AG09319 (cell line): ENCODE results near the gene XAF1.

ENCODE experiments used
- DNase-seq: peaks from one replicate; pipeline ENCODE4 v3.0.0-alpha.2; 2010; ENCODE audit warnings: low read depth; ENCODE audit errors: extremely low read depth
- CTCF ChIP-seq: IDR thresholded peaks from 2 replicates; pipeline ENCODE4 v1.5.1; 2011; ENCODE audit warnings: low read depth, mild to moderate bottlenecking, inconsistent platforms, low read length, moderate library complexity

XAF1 gene

GRCh38 chr17:6755731-6756184 is at the start of gene XAF1:
Gene XAF1, plus strand, starts transcription at chr17:6756046. Its CDS starts 33 bp downstream, at chr17:6756079.
- TF ChIP-seq CTCF, result no peak
- DNase-seq, result peak; percentile 34

GRCh38 chr17:6706499-6706898 is 49.3 kb upstream of the XAF1 start:
- TF ChIP-seq CTCF, result no peak
- DNase-seq, result no peak

- no peak for TF ChIP-seq CTCF
Observed at GRCh38 chr17:6706996-6707395, 48.9 kb upstream of the XAF1 start.

GRCh38 chr17:6708357-6708961 is 47.4 kb upstream of the XAF1 start:
- TF ChIP-seq CTCF, result no peak
- no peak for DNase-seq

More at GRCh38 chr17:6706996-6707395, 48.9 kb upstream of the XAF1 start:
- no peak for DNase-seq

- DNase-seq, result no peak
- TF ChIP-seq CTCF, result no peak
Observed at GRCh38 chr17:6710317-6710716, 45.5 kb upstream of the XAF1 start.

GRCh38 chr17:6711081-6711674 is 44.7 kb upstream of the XAF1 start:
- TF ChIP-seq CTCF, result no peak
- no peak for DNase-seq

- TF ChIP-seq CTCF, result no peak
- DNase-seq, result no peak
Observed at GRCh38 chr17:6711681-6712057, 44.2 kb upstream of the XAF1 start.
